ENCODE results near the gene LENG1.
A peak's percentile ranks its signal among the peaks of the same experiment; 100 is the strongest.

LENG1 gene

DNA sequence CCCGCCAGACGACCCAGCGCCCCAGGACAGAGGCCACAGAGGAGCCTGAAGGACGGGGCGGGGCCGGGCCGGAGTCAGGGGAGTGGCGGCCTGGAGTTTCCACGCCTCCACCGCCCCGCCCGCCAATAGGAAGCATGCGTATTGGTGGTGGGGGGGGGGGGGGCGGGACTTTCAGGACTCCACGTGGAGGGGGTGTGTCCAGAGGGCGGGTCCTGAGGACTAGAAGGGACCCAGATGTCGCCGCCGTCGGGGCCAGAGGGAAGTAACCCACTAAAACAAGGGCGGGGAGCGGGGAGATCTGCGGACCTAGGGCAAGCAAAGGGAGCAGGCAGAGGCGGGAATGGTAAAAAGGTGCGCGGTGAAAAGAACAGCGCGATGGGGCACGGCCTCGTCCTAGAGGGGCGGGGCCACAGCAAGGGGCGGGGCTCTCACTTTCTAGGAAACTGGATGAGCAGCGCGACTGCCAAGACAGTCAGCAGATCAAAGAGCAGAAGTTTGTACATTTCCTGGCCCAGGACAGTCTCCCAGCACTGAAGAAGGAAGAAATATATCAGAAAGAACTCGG lies 2.8 kb upstream of the LENG1 start:
- peak; percentile 92 to 97 (median 96) for DNase-seq

GRCh38 chr19:54160854-54161253 lies 1.3 kb upstream of the LENG1 start:
- DNase-seq: no peak

DNA sequence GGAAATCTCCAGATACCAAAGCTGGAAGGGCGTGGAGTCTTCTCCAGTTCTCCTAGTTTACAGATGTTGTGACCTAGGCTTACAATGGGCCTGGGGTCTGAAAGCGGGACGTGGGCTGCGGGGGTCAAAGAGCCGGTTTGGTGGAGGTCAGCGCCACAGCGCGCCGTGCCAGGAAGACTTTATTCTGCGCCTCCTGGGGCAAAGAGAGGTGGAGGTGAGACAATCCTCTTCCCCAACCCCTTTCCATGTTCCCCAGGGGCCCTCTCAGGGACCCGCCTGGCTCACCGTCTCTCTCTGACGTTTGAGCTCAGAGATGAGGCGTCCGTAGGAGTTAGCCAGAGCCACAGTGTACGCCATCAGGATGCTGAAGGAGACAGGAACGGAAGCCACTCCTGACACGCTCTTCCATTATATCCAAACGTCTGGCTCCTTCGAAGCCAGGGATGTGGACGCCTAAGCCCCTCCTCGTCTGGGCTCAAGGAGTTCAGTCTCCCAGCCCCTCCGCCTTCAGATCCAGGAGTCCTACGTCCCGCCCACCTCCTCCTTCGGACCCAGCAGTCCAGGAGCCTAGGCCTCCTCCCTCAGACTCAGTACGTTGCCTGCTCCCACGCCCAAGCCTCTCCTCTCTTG lies 776 bp upstream of the LENG1 start:
- no peak for DNase-seq

- DNase-seq: peak; percentile 35 to 67 (median 51)
These were observed 639 bp downstream of the LENG1 start for GRCh38 chr19:54158812-54159351.

DNA sequence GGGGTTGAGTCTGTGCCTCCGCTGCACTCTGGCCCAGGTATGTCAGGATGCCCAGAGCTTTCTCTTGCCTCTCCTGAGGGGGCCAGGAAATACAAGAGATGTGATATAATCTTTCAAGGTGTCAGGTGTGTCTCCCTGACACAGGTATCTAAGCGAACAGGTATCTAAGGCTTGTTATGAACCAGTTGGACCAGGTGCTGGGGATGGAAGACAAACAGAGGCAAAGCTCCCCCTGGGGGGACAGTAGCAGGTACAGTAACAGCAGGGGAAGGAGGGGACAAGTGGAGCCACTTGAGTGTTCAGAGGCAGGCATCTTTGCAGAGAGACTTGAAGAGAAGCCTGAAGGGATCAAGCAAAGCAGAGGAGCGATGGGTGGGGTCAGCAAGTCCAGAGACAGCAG lies 2.6 kb downstream of the LENG1 start:
- no peak for DNase-seq

- no peak for DNase-seq
These were observed 3.0 kb downstream of the LENG1 start for GRCh38 chr19:54156490-54156889.

DNA sequence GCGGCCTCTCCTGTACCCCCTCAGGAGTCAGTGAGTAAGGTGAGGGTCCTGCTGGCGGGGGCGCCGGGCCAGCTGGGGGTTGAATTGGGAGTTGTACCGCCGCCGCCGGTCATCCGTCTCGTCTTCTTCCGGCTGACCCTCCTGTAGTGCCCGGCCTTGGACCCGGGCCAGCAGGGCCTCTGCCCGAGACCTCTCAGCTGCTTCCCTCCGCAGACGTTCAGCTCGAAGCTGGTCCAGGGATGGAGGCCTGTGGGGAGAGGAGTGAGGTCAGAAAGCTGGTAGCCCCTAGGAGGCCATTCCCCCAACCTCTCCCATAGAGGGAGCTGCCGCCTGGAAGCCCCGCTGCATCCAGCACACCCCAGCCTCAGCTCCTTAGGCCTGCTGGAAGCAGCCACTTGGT lies 3.8 kb downstream of the LENG1 start:
- DNase-seq: no peak

- no peak for DNase-seq
These were observed 4.7 kb downstream of the LENG1 start for GRCh38 chr19:54154603-54155345.

DNA sequence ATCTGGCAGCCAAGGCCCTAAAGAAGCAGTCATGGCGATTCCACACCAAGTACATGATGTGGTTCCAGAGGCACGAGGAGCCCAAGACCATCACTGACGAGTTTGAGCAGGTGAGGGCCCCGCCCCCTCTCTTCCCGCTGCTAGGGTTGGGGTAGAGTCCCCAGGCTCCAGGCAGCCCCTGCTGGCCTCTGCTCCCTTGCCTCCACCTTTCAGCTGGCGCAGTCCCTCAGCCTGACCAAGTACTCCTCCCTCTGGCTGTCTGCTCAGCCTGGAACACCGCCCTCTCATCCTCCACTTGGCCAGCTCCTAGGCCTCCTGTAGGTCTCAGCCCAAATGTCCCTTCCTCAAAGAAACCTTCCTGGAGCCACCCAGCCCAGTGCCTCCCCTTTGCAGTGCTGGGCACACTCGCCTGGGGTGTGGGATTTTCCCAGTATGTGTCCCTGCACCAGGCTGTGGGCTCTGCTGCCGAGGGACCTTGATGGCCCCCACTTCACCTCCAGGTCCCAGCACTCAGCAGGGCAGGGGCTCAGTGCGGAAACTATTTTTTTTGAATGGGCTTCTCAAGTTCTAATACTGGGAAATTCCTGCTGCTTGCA lies 5.7 kb downstream of the LENG1 start:
- DNase-seq: no peak

GRCh38 chr19:54152878-54153524 lies 6.5 kb downstream of the LENG1 start:
- DNase-seq: no peak

- no peak for DNase-seq
These were observed 7.3 kb downstream of the LENG1 start for GRCh38 chr19:54152267-54152666.

- no peak for DNase-seq
These were observed 8.0 kb downstream of the LENG1 start for GRCh38 chr19:54151362-54152035.

DNA sequence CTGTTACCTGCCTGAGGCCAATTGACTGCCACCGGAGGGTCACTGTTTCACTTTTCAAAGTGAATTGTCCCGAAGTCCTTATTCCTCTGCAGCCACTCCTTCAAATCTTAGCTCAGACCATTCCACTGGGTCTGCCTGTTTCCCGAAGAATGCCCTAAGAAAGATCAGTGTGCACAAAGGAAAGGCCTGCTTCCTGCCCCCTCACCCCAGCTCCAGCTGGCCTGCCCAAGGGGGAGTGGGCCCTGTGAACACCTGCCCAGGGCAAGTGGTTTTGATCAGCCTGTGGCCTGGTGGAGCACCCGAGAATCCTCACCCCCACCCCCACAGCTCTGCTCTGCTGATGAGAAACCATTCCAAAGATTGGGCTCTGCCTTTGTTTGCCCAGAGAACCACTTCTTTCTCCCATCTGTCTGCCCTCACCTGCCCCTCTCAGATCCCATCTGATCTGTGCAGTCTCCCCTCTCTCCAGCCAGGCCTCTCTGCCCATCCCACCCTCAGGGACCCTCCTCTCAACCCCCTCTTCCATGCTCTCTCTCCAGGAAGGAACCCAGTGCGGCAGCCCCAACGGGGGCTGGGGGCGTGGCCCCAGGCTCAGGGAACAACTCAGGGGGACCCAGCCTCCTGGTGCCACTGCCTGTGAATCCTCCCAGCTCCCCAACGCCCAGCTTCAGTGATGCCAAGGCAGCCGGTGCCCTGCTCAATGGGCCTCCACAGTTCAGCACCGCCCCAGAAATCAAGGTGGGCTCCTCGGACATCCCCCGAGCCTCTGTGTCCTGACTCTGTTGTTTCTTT lies 10.3 kb downstream of the LENG1 start:
- no peak for DNase-seq

GRCh38 chr19:54148158-54148557 lies 11.4 kb downstream of the LENG1 start:
- DNase-seq: no peak

- no peak for DNase-seq
These were observed 11.8 kb downstream of the LENG1 start for GRCh38 chr19:54147676-54148075.

GRCh38 chr19:54145541-54146158 lies 13.9 kb downstream of the LENG1 start:
- no peak for DNase-seq

GRCh38 chr19:54142166-54142780 lies 17.2 kb downstream of the LENG1 start:
- no peak for DNase-seq

DNA sequence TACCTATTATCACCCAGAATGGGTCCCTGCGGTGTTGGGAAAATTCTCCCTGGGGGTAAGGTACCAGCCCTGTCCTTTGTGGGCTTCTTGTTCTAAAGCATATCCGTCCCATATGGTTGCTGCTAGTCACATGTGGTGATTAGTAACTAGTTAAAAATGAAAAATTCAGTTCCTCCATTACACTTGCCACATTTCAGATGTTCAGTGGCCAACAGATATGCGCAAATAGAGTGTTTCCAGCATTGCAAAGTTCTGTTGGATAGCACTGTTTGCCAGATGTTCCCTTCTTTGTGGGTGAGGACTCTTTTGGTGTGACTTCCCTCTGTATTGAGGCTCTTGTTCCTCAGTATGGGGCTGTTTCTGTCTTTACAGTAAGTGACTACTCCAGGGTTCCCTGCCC lies 18.2 kb downstream of the LENG1 start:
- DNase-seq: no peak

- DNase-seq: no peak
These were observed 20.8 kb downstream of the LENG1 start for GRCh38 chr19:54138489-54139256.

Measured in suppressor macrophage treated with lipopolysaccharide for 1 hour (primary cell).